GM12865 (cell line): ENCODE results near the gene TAF3.

ENCODE experiments used
- DNase-seq: peaks from one replicate; pipeline ENCODE4 v3.0.0; 2010; ENCODE audit warnings: low read depth
- H3K4me3 ChIP-seq: 2 replicates; pipeline ENCODE4 v1.5.1; 2011; ENCODE audit warnings: mild to moderate bottlenecking, low read depth, low read length, control low read depth
- CTCF ChIP-seq: IDR thresholded peaks from 2 replicates; pipeline ENCODE4 v1.5.1; 2011; ENCODE audit warnings: low read length, control low read depth, low read depth, inconsistent platforms; ENCODE audit not compliant: insufficient read depth; ENCODE audit errors: missing control alignments

TAF3 gene

DNA sequence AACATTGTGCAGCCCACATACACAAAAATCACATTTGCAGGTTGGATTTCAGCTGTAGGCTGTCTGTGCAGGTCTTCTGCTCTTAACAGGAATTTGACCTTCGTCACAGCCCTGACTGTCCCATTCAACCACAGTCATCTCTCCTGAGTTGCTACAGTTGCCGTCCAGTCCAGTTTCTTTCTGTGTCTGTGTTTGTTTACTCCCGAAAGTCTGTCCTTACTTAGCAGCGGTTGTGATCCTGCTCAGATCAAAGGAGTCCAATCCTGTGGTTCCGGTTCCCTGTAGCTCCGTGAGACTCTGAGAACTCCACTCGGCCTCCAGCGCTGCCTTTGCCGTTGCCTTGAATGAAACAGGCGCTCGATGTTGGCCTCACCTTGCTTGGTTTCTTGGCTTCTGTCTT lies 124.6 kb downstream of the TAF3 start:
- H3K4me3 ChIP-seq: no peak overlapping the region
- DNase-seq: no peak
- TF ChIP-seq CTCF: no peak

DNA sequence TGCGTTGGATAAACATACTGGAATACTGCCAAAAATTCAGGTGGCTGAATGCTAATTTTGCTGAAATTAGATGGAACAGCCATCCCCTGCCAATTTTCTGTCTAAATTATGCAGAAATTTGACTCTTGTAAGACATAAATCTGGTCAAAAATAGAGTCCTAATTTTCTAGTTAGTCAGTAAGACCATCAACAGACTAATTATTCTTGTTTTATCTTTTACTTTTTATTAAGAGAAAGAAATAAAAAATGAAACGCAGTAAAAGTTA lies 125.8 kb downstream of the TAF3 start:
- TF ChIP-seq CTCF: no peak
- H3K4me3 ChIP-seq: no peak overlapping the region
- DNase-seq: no peak

GRCh38 chr10:7944537-7944936 lies 126.2 kb downstream of the TAF3 start:
- TF ChIP-seq CTCF: no peak
- H3K4me3 ChIP-seq: no peak overlapping the region
- no peak for DNase-seq

DNA sequence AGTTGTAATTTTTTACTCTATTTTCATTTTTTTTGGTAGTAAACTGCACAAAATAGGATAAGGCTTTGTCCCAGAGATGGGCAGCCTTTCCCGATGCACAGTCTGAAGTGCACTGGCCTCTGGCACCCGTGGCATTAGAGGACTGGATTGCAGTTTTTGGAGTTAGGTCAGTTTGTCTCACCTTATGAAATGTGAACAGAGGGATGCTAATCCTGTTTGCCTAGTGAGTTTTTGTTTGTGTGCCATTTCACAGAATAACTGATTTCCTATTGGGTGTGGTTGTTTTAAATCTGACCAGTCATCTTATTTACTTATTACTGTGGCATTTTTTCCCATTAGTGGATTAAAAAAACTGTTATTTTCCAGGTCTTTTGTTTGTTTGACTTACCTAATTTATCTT lies 126.7 kb downstream of the TAF3 start:
- no peak for TF ChIP-seq CTCF
- no peak for DNase-seq
- no peak overlapping the region for H3K4me3 ChIP-seq

DNA sequence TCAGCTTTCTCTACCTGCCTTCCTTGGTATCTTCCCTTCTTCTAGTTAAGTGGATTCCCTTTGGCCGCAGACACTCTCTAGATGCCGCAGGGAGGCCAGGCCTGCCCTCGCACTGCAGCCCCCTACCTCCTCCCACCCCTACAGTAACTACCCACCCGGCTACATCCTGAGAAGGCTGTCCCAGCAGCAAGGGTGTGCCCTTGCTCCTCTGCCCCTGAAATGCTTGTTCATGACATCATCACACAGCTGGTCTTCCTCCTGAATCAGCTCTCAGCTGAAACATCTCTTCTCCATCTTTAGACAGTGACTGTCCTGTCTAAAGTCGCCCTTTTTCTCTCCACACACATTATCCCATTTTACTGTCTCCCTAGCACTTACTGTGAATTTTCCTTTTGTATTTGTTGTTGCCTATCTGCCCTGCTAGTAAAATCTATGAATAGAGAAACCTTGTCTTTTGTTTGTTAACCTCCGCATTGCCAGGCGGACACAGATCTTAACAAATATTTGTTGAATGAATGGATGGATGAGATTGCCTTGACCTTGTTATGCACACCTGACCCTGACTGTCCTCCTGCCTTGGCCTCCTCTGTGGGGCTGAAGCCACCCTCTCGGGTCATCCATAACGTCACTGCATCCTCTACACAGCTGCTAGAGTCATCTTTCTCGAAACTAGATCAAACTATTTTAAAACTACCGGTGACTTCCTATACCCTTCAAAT lies 127.3 kb downstream of the TAF3 start:
- no peak for TF ChIP-seq CTCF
- DNase-seq: no peak
- H3K4me3 ChIP-seq: no peak overlapping the region

DNA sequence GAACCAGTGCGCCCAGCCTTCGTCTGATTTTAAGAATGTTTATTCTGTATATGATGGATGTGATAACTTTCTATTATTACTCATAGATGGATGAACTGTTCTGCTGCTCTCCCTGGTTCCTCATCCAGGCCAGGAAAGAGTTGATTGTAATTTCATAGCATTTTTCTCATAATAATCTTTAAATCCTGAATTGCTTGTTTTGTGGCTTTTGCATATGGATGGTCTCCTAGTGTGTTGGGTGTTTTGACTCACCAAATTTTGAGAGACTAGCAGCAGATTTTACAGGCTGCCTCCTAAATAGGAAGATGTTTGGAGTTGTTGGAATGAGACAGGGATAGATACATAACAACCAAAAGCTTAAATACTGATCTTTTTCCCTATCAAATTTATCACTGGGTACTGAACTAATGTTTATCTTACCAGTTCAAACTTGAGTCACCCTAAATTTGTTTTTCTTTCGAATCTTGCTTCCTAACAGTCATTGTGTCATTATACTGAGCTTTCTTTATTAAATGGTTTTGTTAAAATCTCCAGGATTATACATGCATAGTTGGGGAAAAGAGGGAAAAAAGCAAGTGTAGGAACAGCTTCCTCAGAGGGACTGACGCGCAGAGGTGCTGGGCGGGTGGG lies 130.2 kb downstream of the TAF3 start:
- no peak overlapping the region for H3K4me3 ChIP-seq
- TF ChIP-seq CTCF: no peak

More for the DNA sequence above, 130.2 kb downstream of the TAF3 start:
- DNase-seq: no peak
